ENCODE results near the gene C16orf96.
A peak's percentile ranks its signal among the peaks of the same experiment; 100 is the strongest.

Gene C16orf96

DNA sequence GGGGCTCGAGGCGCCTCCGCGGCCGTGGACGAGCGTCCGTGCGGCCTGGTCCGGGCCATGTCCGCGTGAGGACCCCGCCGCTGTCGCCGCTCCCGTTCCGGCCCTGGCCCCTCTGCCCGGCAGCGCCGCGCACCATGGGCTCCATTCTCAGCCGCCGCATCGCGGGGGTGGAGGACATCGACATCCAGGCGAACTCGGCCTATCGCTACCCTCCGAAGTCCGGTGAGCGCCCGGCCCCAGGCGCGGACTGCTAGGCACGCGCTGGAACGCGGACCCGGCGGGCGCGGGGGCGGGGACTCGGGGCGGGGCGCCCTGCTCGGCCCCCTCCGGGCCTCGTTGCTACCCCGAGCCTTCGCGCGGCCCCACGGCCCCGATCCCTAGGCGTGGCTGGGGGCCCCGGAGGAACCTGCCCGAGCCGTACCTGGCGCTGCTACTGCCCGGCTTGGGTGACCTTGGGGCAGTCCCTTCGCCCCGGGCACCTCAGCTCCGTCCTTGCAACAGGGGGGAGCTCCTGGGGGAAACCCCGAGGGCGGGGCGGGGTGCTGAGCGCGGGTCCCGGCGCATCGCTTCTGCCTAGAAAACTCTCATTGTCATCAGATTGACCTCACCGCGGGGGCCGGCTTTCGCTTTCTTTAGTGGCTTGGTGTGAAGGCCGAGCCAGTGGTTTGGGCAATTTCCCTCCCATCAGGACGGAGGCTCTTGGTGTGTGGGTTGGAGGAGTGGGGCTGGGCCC is 68.9 kb downstream of the C16orf96 start:
- TF ChIP-seq, protein P1, sequence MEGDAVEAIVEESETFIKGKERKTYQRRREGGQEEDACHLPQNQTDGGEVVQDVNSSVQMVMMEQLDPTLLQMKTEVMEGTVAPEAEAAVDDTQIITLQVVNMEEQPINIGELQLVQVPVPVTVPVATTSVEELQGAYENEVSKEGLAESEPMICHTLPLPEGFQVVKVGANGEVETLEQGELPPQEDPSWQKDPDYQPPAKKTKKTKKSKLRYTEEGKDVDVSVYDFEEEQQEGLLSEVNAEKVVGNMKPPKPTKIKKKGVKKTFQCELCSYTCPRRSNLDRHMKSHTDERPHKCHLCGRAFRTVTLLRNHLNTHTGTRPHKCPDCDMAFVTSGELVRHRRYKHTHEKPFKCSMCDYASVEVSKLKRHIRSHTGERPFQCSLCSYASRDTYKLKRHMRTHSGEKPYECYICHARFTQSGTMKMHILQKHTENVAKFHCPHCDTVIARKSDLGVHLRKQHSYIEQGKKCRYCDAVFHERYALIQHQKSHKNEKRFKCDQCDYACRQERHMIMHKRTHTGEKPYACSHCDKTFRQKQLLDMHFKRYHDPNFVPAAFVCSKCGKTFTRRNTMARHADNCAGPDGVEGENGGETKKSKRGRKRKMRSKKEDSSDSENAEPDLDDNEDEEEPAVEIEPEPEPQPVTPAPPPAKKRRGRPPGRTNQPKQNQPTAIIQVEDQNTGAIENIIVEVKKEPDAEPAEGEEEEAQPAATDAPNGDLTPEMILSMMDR (IDR thresholded peaks at IDR 0.05; ENCODE audit: control insufficient read depth, extremely low read depth, insufficient read depth) = no peak
- H3K4me3 ChIP-seq (ENCODE audit: low read depth, low read length) = peak overlapping the region; percentile 95
- DNase-seq (ENCODE audit: low read depth) = no peak

DNA sequence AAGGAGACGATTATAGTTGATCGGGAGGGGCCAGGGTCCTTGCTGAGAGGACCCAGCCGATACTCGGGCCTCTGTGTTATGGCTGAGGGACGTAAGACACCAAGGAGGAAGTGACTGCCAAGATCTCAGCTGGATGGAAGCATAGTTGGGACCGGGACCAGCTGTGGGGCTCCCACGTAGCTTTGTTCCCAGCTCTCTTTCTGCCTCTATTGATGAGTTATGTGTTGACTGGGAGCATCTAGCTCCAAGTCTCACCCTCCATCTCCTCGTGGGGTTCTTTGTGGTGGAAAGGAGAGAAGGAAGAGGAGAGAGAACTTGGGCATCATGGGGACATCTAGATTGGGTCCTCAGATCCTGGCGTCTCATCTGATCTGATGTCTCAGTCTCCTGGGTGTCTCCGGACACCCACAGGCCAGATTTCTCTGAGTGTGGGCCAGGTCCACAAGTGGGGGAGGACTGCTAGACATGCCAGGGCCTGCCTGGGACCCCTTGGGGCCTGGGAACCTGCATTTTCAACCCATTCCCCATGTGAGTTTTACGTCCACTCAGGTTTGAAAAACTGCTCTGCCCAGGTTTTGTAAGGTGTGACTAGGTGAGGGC is 69.5 kb downstream of the C16orf96 start:
- DNase-seq (ENCODE audit: low read depth) = no peak
- H3K4me3 ChIP-seq (ENCODE audit: low read depth, low read length) = peak overlapping the region; percentile 95
- TF ChIP-seq, protein P1 (IDR thresholded peaks at IDR 0.05; ENCODE audit: control insufficient read depth, extremely low read depth, insufficient read depth) = no peak

GRCh38 chr16:4626396-4626795 is 70.3 kb downstream of the C16orf96 start:
- H3K4me3 ChIP-seq (ENCODE audit: low read depth, low read length) = peak overlapping the region; percentile 95
- TF ChIP-seq, protein P1 (IDR thresholded peaks at IDR 0.05; ENCODE audit: control insufficient read depth, extremely low read depth, insufficient read depth) = no peak
- no peak for DNase-seq (ENCODE audit: low read depth)

GRCh38 chr16:4628283-4628682 is 72.1 kb downstream of the C16orf96 start:
- TF ChIP-seq, protein P1 (IDR thresholded peaks at IDR 0.05; ENCODE audit: control insufficient read depth, extremely low read depth, insufficient read depth) = no peak
- no peak for DNase-seq (ENCODE audit: low read depth)

GRCh38 chr16:4631444-4631843 is 75.3 kb downstream of the C16orf96 start:
- TF ChIP-seq, protein P1 (IDR thresholded peaks at IDR 0.05; ENCODE audit: control insufficient read depth, extremely low read depth, insufficient read depth) = no peak
- DNase-seq (ENCODE audit: low read depth) = no peak
- no peak overlapping the region for H3K4me3 ChIP-seq (ENCODE audit: low read depth, low read length)

More at GRCh38 chr16:4628283-4628682, 72.1 kb downstream of the C16orf96 start:
- H3K4me3 ChIP-seq (ENCODE audit: low read depth, low read length) = no peak overlapping the region

DNA sequence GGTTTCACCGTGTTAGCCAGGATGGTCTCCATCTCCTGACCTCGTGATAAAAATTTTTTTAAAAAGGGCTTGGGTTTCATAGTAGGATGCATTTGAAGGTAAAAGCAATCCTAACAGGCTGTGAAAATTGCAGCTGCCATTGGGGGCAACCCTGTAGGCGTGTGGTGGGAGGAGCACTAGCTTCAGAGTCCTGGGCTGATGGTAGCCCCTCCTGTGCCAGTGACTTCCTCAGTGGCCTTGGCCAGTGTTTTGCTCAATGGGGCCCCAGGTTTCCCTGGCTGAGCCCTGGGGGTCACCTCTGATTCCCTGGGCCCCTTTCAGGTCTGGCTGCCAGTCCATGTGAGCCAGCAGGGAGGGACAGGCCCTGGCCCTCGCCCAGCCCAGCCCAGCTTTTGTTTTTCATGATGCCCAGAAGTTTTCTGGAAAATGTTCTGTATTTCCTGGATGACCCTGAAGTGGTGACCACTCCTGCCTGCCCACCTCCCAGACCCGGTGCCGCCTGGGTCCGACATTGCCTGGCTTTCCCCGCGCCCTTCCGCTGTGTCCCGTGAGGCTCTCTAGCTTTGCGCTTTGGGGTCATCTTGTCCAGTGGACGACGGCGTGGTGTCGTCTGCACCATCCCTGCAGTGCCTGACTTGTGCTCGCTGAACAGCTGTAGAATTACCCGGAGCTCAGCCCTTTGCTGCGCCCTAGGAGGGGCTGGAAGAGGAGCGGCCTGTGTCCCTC is 77.9 kb downstream of the C16orf96 start:
- DNase-seq (ENCODE audit: low read depth) = no peak
- no peak overlapping the region for H3K4me3 ChIP-seq (ENCODE audit: low read depth, low read length)
- TF ChIP-seq, protein P1 (IDR thresholded peaks at IDR 0.05; ENCODE audit: control insufficient read depth, extremely low read depth, insufficient read depth) = no peak
